ENCODE results near the gene TRIM34.

DNA sequence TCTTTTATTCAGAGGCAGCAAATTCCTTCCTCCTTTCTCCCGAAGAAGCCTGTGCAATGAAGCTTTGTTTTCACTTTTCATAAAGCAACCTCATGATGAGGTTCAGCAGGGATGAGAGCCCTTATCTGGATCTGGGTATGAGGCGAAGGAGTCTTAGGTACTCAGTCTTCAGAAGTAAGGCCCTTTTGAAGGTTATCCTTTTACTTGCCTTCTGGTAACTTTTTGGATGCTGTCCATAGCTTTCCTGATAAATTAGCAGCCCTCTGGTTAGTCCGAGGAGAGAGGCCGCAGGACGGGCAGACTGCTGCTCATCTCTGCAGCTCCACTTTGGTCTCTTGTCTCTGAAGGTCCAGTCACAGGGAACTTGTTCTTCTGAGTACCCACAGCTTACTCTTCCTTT is 65.9 kb downstream of the TRIM34 start:
- TF ChIP-seq, protein P1, sequence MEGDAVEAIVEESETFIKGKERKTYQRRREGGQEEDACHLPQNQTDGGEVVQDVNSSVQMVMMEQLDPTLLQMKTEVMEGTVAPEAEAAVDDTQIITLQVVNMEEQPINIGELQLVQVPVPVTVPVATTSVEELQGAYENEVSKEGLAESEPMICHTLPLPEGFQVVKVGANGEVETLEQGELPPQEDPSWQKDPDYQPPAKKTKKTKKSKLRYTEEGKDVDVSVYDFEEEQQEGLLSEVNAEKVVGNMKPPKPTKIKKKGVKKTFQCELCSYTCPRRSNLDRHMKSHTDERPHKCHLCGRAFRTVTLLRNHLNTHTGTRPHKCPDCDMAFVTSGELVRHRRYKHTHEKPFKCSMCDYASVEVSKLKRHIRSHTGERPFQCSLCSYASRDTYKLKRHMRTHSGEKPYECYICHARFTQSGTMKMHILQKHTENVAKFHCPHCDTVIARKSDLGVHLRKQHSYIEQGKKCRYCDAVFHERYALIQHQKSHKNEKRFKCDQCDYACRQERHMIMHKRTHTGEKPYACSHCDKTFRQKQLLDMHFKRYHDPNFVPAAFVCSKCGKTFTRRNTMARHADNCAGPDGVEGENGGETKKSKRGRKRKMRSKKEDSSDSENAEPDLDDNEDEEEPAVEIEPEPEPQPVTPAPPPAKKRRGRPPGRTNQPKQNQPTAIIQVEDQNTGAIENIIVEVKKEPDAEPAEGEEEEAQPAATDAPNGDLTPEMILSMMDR (IDR thresholded peaks at IDR 0.05): no peak
- no peak for TF ChIP-seq POLR2A (IDR thresholded peaks at IDR 0.05)

All from testis (tissue), 2 donors.